Activated CD4-positive, CD25-positive, alpha-beta regulatory T cell treated with anti-CD3 and anti-CD28 coated beads, Interleukin-2, amount 50 U/mL, for 72 hours (primary cell): ENCODE measurements around the gene RNF128.
"Not testable (repeated sequence)": the region's sequence is repeated elsewhere in the genome, so short reads cannot be mapped to it uniquely, and the experiment has no call there.

ENCODE experiments used
- DNase-seq: peaks from one replicate; pipeline ENCODE4 v3.0.0; 2021

RNF128 gene

GRCh38 chrX:106751407-106751806 is 24.9 kb downstream of the RNF128 start:
- DNase-seq: no peak

- DNase-seq: no peak
Measured at GRCh38 chrX:106752101-106752678, 25.7 kb downstream of the RNF128 start.

GRCh38 chrX:106769288-106769687 is 42.8 kb downstream of the RNF128 start:
- DNase-seq: not testable (repeated sequence)

- DNase-seq: no peak
Measured at GRCh38 chrX:106774981-106775380, 48.5 kb downstream of the RNF128 start.

- no peak for DNase-seq
Measured at GRCh38 chrX:106780264-106780663, 53.8 kb downstream of the RNF128 start.

GRCh38 chrX:106780664-106781377 is 54.3 kb downstream of the RNF128 start:
- DNase-seq: no peak

GRCh38 chrX:106783716-106784115 is 57.2 kb downstream of the RNF128 start:
- DNase-seq: no peak

GRCh38 chrX:106791495-106791894 is 65.0 kb downstream of the RNF128 start:
- no peak for DNase-seq

- DNase-seq: no peak
Measured at GRCh38 chrX:106802063-106802387, 75.5 kb downstream of the RNF128 start.

GRCh38 chrX:106802388-106803275 is 76.1 kb downstream of the RNF128 start, which contains the start of gene TBC1D8B:
Gene TBC1D8B (plus strand): TSS chrX:106802673. CDS start chrX:106802854, 181 bp downstream.
- no peak for DNase-seq

GRCh38 chrX:106811131-106811910 is 84.8 kb downstream of the RNF128 start:
- DNase-seq: no peak

- DNase-seq: not testable (repeated sequence)
Measured at GRCh38 chrX:106812930-106813329, 86.4 kb downstream of the RNF128 start.

- DNase-seq: not testable (repeated sequence)
Measured at GRCh38 chrX:106814093-106814492, 87.6 kb downstream of the RNF128 start.
